Activated CD4-positive, alpha-beta memory T cell treated with anti-CD3 and anti-CD28 coated beads, Interleukin-2, amount 10 ng/mL, durations not matched to agents 7 days and 5 days (primary cell): ENCODE data around the gene MSL1. TPM values are rescaled to one million over a fixed set of nuclear protein-coding genes. Genes with fewer than 3 reads are reported as not detected.

ENCODE experiments used
- CTCF ChIA-PET: fragments of 350-600 bp; sonication (Branson Sonifier 250); formaldehyde crosslinking; loops from one replicate; lab custom pipeline; 2021; ENCODE audit warnings: antibody characterized with exemption, inconsistent platforms; lab: Charles Lee
- POLR2A ChIA-PET: fragments of 350-600 bp; sonication (Branson Sonifier 250); formaldehyde crosslinking; loops from one replicate; lab custom pipeline; 2021; ENCODE audit warnings: antibody characterized with exemption; lab: Charles Lee
- DNase-seq: peaks from one replicate; pipeline ENCODE4 v3.0.0-alpha.2; 2020
- H3K27ac Mint-ChIP-seq: one replicate; pipeline ENCODE4 v1.8.0; 2021; ENCODE audit warnings: mild to moderate bottlenecking, mixed read lengths
- H3K27me3 Mint-ChIP-seq: one replicate; pipeline ENCODE4 v1.8.0; 2021; ENCODE audit warnings: mixed read lengths
- H3K36me3 Mint-ChIP-seq: one replicate; pipeline ENCODE4 v1.8.0; 2021; ENCODE audit warnings: low read depth, mixed read lengths
- H3K4me1 Mint-ChIP-seq: one replicate; pipeline ENCODE4 v1.8.0; 2021; ENCODE audit warnings: mixed read lengths
- H3K4me3 Mint-ChIP-seq: one replicate; pipeline ENCODE4 v1.8.0; 2021; ENCODE audit warnings: mild to moderate bottlenecking, mixed read lengths
- H3K9me3 Mint-ChIP-seq: one replicate; pipeline ENCODE4 v1.8.0; 2021; ENCODE audit warnings: mixed read lengths
- total RNA-seq, 2 experiments: library from RNA; stranded (reverse); gene quantifications; one replicate each; pipeline ENCODE4 v1.2.3, GENCODE V29; 2021

MSL1 gene
- total RNA-seq, 2 experiments from 2014 or later = 102 to 103 TPM

DNA sequence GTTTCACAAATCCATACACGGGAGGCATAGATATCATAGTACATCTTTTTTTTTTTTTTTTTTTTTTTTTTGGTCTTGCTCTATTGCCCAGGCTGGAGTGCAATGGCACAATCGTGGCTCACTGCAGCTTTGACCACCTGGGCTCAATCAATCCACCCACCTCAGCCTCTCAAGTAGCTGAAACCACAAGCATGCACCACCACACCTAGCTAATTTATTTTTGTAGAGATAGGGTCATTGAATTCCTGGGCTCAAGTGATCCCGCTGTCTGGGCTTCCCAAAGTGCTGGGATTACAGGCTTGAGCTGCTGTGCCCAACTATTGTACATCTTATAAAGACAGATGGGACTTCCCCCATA is 52.0 kb downstream of the MSL1 start:
- no peak for DNase-seq
- Mint-ChIP-seq H3K36me3 (peaks cover 54% of the 10 kb centered on the region), H3K27ac (no peak overlapping the region), H3K27me3 (no peaks in the 10 kb centered on the region), H3K4me1 (peaks cover 7% of the 10 kb centered on the region), H3K4me3 (no peak overlapping the region), H3K9me3 (no peaks in the 10 kb centered on the region)
- CTCF ChIA-PET = interaction anchor here (0.7 to 3.1 kb wide), 4 partner anchors 61 to 116 kb away, joined by 4 to 13 read pairs (median 6); no protein-coding TSS in a partner anchor
- POLR2A ChIA-PET = interaction anchor here (1.3 kb wide), 1 partner anchor 60 kb away, joined by 3 read pairs; no protein-coding TSS in a partner anchor

GRCh38 chr17:40174514-40174913 is 52.7 kb downstream of the MSL1 start:
- POLR2A ChIA-PET = interaction anchor here (1.3 to 1.4 kb wide), 2 partner anchors 22 to 61 kb away, joined by 3 read pairs; no protein-coding TSS in a partner anchor
- Mint-ChIP-seq H3K27ac (no peak overlapping the region), H3K36me3 (peaks cover 47% of the 10 kb centered on the region), H3K9me3 (no peaks in the 10 kb centered on the region), H3K4me1 (peaks cover 7% of the 10 kb centered on the region), H3K27me3 (no peaks in the 10 kb centered on the region), H3K4me3 (no peak overlapping the region)
- DNase-seq = no peak
- CTCF ChIA-PET = interaction anchor here (0.6 to 3.1 kb wide), 5 partner anchors 11 to 179 kb away, joined by 3 to 13 read pairs (median 4); no protein-coding TSS in a partner anchor

GRCh38 chr17:40175928-40176753 is 54.4 kb downstream of the MSL1 start:
- peaks cover 37% of the 10 kb centered on the region for H3K36me3 Mint-ChIP-seq
- POLR2A ChIA-PET = interaction anchor here (0.8 to 1.4 kb wide), 5 partner anchors 7 to 120 kb away, joined by 3 to 4 read pairs (median 3); no protein-coding TSS in a partner anchor

DNA sequence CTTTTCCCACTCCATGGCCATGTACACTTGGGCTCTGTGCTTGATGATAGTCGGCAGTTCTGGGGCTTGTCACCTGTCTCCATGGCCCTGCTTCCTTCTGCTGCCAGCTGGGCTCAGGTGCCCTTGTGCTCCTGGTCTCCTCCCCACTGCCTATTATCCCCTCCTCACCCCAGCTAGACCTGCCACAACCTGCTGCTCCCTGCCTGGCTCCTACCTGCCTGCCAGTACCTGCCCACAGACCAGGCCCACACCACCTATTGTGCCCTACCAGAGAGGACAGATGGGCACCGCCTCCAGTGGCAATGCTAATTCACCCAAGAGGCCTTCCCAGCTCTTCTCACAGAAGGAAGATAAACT is 55.0 kb downstream of the MSL1 start:
- CTCF ChIA-PET = interaction anchor here (1.1 to 1.3 kb wide), 2 partner anchors 8 to 76 kb away, joined by 3 read pairs; partner anchors contain the start of gene NR1D1
- DNase-seq = no peak
- no peak overlapping the region for H3K27ac Mint-ChIP-seq
- H3K9me3 Mint-ChIP-seq = no peaks in the 10 kb centered on the region
- POLR2A ChIA-PET = interaction anchor here (0.8 to 1.0 kb wide), 4 partner anchors 8 to 119 kb away, joined by 3 to 4 read pairs (median 3); no protein-coding TSS in a partner anchor
- peaks cover 7% of the 10 kb centered on the region for H3K4me1 Mint-ChIP-seq
- H3K36me3 Mint-ChIP-seq = peaks cover 32% of the 10 kb centered on the region
- no peaks in the 10 kb centered on the region for H3K27me3 Mint-ChIP-seq
- no peak overlapping the region for H3K4me3 Mint-ChIP-seq

More at GRCh38 chr17:40175928-40176753, 54.4 kb downstream of the MSL1 start:
- Mint-ChIP-seq H3K27ac (no peak overlapping the region), H3K9me3 (no peaks in the 10 kb centered on the region), H3K4me1 (peaks cover 7% of the 10 kb centered on the region), H3K27me3 (no peaks in the 10 kb centered on the region), H3K4me3 (no peak overlapping the region)
- CTCF ChIA-PET = interaction anchor here (1.1 to 3.1 kb wide), 3 partner anchors 8 to 76 kb away, joined by 3 to 13 read pairs (median 3); partner anchors contain the start of gene NR1D1
- DNase-seq = no peak

- peak; percentile 84 for DNase-seq
- ChIA-PET POLR2A (interaction anchor here (0.8 to 1.1 kb wide), 5 partner anchors 9 to 387 kb away, joined by 3 to 4 read pairs (median 3); no protein-coding TSS in a partner anchor), CTCF (interaction anchor here (4.7 kb wide), 1 partner anchor 9 kb away, joined by 14 read pairs; no protein-coding TSS in a partner anchor)
- peaks cover 7% of the 10 kb centered on the region for H3K4me1 Mint-ChIP-seq
- H3K9me3 Mint-ChIP-seq = no peaks in the 10 kb centered on the region
- H3K27me3 Mint-ChIP-seq = no peaks in the 10 kb centered on the region
- H3K4me3 Mint-ChIP-seq = peak within 1 kb of the TSS; percentile 30
- peaks cover 26% of the 10 kb centered on the region for H3K36me3 Mint-ChIP-seq
- no peak within 1 kb of the TSS for H3K27ac Mint-ChIP-seq
Measured at GRCh38 chr17:40177275-40177874, 55.6 kb downstream of the MSL1 start, which contains the start of gene RAPGEFL1. RAPGEFL1 (plus strand) TSS chr17:40177470; CDS start chr17:40177862, 392 bp downstream.

- H3K9me3 Mint-ChIP-seq = no peaks in the 10 kb centered on the region
- ChIA-PET POLR2A (interaction anchor here (0.7 to 1.3 kb wide), 3 partner anchors 40 to 387 kb away, joined by 3 to 5 read pairs (median 3); no protein-coding TSS in a partner anchor), CTCF (interaction anchor here (0.9 to 4.7 kb wide), 3 partner anchors 10 to 65 kb away, joined by 3 to 14 read pairs (median 4); no protein-coding TSS in a partner anchor)
- H3K4me1 Mint-ChIP-seq = peaks cover 7% of the 10 kb centered on the region
- H3K27me3 Mint-ChIP-seq = no peaks in the 10 kb centered on the region
- H3K36me3 Mint-ChIP-seq = peaks cover 21% of the 10 kb centered on the region
- no peak overlapping the region for H3K27ac Mint-ChIP-seq
- DNase-seq = no peak
- H3K4me3 Mint-ChIP-seq = no peak overlapping the region
Measured at GRCh38 chr17:40178021-40178601, 56.3 kb downstream of the MSL1 start.

DNA sequence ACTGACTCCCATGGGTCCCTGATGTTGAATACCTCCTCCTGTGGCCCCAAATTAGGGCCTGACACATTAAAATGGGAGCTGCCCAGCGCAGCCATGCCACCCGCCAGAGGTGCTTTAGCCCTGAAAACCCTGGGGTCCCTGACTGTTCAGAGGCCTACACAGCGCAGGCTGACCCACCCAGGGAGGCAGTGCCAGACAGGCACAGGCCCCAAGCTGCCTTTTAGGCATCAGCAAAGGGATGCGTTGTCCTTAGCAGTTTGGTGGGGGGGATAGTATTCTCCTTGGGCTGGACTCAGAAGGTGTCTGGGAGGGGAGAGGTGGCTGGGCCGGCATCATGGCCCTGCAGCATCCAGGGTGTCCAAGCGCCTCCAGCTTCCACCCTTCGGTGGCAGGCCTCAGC is 56.9 kb downstream of the MSL1 start:
- CTCF ChIA-PET = interaction anchor here (0.9 to 4.7 kb wide), 4 partner anchors 10 to 66 kb away, joined by 3 to 14 read pairs (median 6); no protein-coding TSS in a partner anchor
- Mint-ChIP-seq H3K36me3 (peaks cover 17% of the 10 kb centered on the region), H3K4me3 (no peak overlapping the region), H3K9me3 (no peaks in the 10 kb centered on the region), H3K27me3 (no peaks in the 10 kb centered on the region), H3K4me1 (peaks cover 7% of the 10 kb centered on the region), H3K27ac (no peak overlapping the region)
- no peak for DNase-seq
- POLR2A ChIA-PET = interaction anchor here (0.7 to 1.3 kb wide), 3 partner anchors 39 to 388 kb away, joined by 3 to 5 read pairs (median 3); no protein-coding TSS in a partner anchor

- POLR2A ChIA-PET = interaction anchor here (0.7 to 1.3 kb wide), 3 partner anchors 11 to 40 kb away, joined by 3 to 5 read pairs (median 5); partner anchors contain the start of gene CASC3
- H3K27me3 Mint-ChIP-seq = no peaks in the 10 kb centered on the region
- H3K4me1 Mint-ChIP-seq = peaks cover 7% of the 10 kb centered on the region
- H3K9me3 Mint-ChIP-seq = no peaks in the 10 kb centered on the region
- CTCF ChIA-PET = interaction anchor here (1.2 to 4.7 kb wide), 3 partner anchors 12 to 67 kb away, joined by 5 to 14 read pairs (median 9); no protein-coding TSS in a partner anchor
- no peak overlapping the region for H3K27ac Mint-ChIP-seq
- H3K36me3 Mint-ChIP-seq = peaks cover 12% of the 10 kb centered on the region
- no peak for DNase-seq
- no peak overlapping the region for H3K4me3 Mint-ChIP-seq
Measured at GRCh38 chr17:40179923-40180659, 58.3 kb downstream of the MSL1 start.

- H3K9me3 Mint-ChIP-seq = no peaks in the 10 kb centered on the region
- H3K36me3 Mint-ChIP-seq = peaks cover 11% of the 10 kb centered on the region
- H3K27ac Mint-ChIP-seq = no peak overlapping the region
- DNase-seq = no peak
- peaks cover 7% of the 10 kb centered on the region for H3K4me1 Mint-ChIP-seq
- ChIA-PET CTCF (interaction anchor here (1.2 to 4.7 kb wide), 3 partner anchors 11 to 67 kb away, joined by 5 to 14 read pairs (median 9); no protein-coding TSS in a partner anchor), POLR2A (interaction anchor here (1.3 kb wide), 1 partner anchor 11 kb away, joined by 5 read pairs; no protein-coding TSS in a partner anchor)
- no peaks in the 10 kb centered on the region for H3K27me3 Mint-ChIP-seq
- no peak overlapping the region for H3K4me3 Mint-ChIP-seq
Measured at GRCh38 chr17:40180694-40181093, 58.9 kb downstream of the MSL1 start.

- POLR2A ChIA-PET = no interaction called here
- Mint-ChIP-seq H3K4me3 (no peak overlapping the region), H3K27ac (no peak overlapping the region), H3K9me3 (no peaks in the 10 kb centered on the region), H3K4me1 (peaks cover 7% of the 10 kb centered on the region), H3K36me3 (peaks cover 6% of the 10 kb centered on the region), H3K27me3 (no peaks in the 10 kb centered on the region)
- DNase-seq = no peak
- CTCF ChIA-PET = interaction anchor here (4.7 kb wide), 1 partner anchor 13 kb away, joined by 14 read pairs; no protein-coding TSS in a partner anchor
Measured at GRCh38 chr17:40181205-40181604, 59.4 kb downstream of the MSL1 start.

DNA sequence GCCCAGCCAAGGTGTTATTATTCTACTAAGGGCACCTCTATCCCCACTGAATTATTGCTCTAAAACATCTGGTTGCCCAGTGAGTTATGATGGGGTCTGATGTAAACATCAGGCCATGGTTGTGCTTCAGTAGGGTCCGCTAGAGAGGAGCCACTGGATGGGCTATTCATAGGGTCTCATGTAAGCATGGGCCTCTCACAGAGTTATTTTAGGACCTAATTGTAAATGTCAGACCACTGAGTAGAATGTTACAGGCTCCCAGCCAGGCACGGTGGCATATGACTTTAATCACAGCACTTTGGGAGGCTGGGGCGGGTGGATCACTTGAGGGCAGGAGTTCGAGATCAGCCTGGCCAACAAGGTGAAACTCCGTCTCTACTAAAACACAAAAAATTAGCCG is 60.8 kb downstream of the MSL1 start:
- POLR2A ChIA-PET = no interaction called here
- no peak overlapping the region for H3K27ac Mint-ChIP-seq
- CTCF ChIA-PET = interaction anchor here (1.0 to 1.3 kb wide), 3 partner anchors 9 to 14 kb away, joined by 4 to 6 read pairs (median 5); no protein-coding TSS in a partner anchor
- no peaks in the 10 kb centered on the region for H3K4me1 Mint-ChIP-seq
- no peak overlapping the region for H3K4me3 Mint-ChIP-seq
- no peaks in the 10 kb centered on the region for H3K9me3 Mint-ChIP-seq
- no peaks in the 10 kb centered on the region for H3K36me3 Mint-ChIP-seq
- no peaks in the 10 kb centered on the region for H3K27me3 Mint-ChIP-seq
- no peak for DNase-seq
